CD14-positive monocyte (primary cell): ENCODE results near the gene STX3. TPM values are rescaled to one million over a fixed set of nuclear protein-coding genes. Genes with fewer than 3 reads are reported as not detected.

ENCODE experiments used
- DNase-seq, 3 donors: peaks; one replicate each; pipeline ENCODE4 v3.0.0-alpha.2; 2011 to 2022
- H2AFZ ChIP-seq: 2 replicates; pipeline ENCODE4 v1.6.0; 2012; ENCODE audit warnings: mild to moderate bottlenecking, low read depth, low read length, inconsistent platforms; ENCODE audit not compliant: insufficient read depth, poor library complexity, severe bottlenecking
- H3K27ac ChIP-seq, 2 donors: 1 replicate in 1 of 2; 2 replicates in 1 of 2; pipeline ENCODE4 v1.5.1; 2012 to 2013; ENCODE audit warnings: low read length in 2 of 2, control low read depth in 1 of 2, inconsistent platforms in 1 of 2, low read depth in 1 of 2, mild to moderate bottlenecking in 1 of 2
- H3K27me3 ChIP-seq, 2 donors: one replicate each; pipeline versions ENCODE4 v1.6.0 to v1.6.1; 2011 to 2013; ENCODE audit warnings: low read length in 2 of 2; ENCODE audit not compliant: control insufficient read depth in 2 of 2, insufficient read depth in 2 of 2
- H3K36me3 ChIP-seq, 2 donors: replicated peaks in 1 of 2; 1 replicate in 1 of 2; 2 replicates in 1 of 2; pipeline versions ENCODE4 v1.5.1 to v1.6.1; 2012 to 2013; ENCODE audit warnings: low read length in 2 of 2, control low read depth in 1 of 2, inconsistent platforms in 1 of 2, mild to moderate bottlenecking in 1 of 2; ENCODE audit not compliant: insufficient read depth in 2 of 2, control insufficient read depth in 1 of 2
- H3K4me1 ChIP-seq, 2 donors: 1 replicate in 1 of 2; 2 replicates in 1 of 2; pipeline versions ENCODE4 v1.5.1 to v1.6.1; 2012 to 2013; ENCODE audit warnings: low read length in 2 of 2, control low read depth in 1 of 2, inconsistent platforms in 1 of 2, mild to moderate bottlenecking in 1 of 2, moderate library complexity in 1 of 2; ENCODE audit not compliant: insufficient read depth in 2 of 2, control insufficient read depth in 1 of 2
- H3K4me2 ChIP-seq: replicated peaks from 2 replicates; pipeline ENCODE3; 2012; ENCODE audit warnings: low read length, moderate library complexity, mild to moderate bottlenecking; ENCODE audit not compliant: poor library complexity, severe bottlenecking; ENCODE audit errors: extremely low read depth
- H3K4me3 ChIP-seq, 3 experiments: fragments of 200-600 bp in 1 of 3; sonication (generic) in 1 of 3; replicated peaks in 1 of 3; 1 replicate in 2 of 3; 2 replicates in 1 of 3; pipeline ENCODE4 v1.5.1; 2011 to 2013; ENCODE audit warnings: low read length in 3 of 3, mild to moderate bottlenecking in 3 of 3, control low read depth in 2 of 3, low read depth in 2 of 3, inconsistent platforms in 1 of 3, moderate library complexity in 1 of 3
- H3K79me2 ChIP-seq: 2 replicates; pipeline ENCODE4 v1.6.0; 2012; ENCODE audit warnings: mild to moderate bottlenecking, control low read depth, inconsistent platforms, low read length, moderate library complexity; ENCODE audit not compliant: insufficient read depth
- H3K9ac ChIP-seq: 2 replicates; pipeline ENCODE4 v1.6.0; 2017; ENCODE audit warnings: low read length, mild to moderate bottlenecking; ENCODE audit not compliant: insufficient read depth, poor library complexity, severe bottlenecking
- H3K9me3 ChIP-seq, 2 donors: replicated peaks in 1 of 2; 1 replicate in 1 of 2; 2 replicates in 1 of 2; pipeline versions ENCODE4 v1.5.1 to v1.6.1; 2012 to 2013; ENCODE audit warnings: low read length in 2 of 2, control low read depth in 1 of 2; ENCODE audit not compliant: control insufficient read depth in 1 of 2, insufficient read depth in 1 of 2
- H4K20me1 ChIP-seq: 2 replicates; pipeline ENCODE4 v1.6.0; 2012; ENCODE audit warnings: mild to moderate bottlenecking, low read length, control low read depth, moderate library complexity; ENCODE audit not compliant: insufficient read depth
- H3K27ac Mint-ChIP-seq, 7 donors: one replicate each; pipeline ENCODE4 v1.8.0; 2020; ENCODE audit warnings: mild to moderate bottlenecking in 7 of 7, mixed read lengths in 7 of 7, moderate library complexity in 6 of 7, inconsistent platforms in 2 of 7
- H3K27me3 Mint-ChIP-seq, 3 donors: one replicate each; pipeline ENCODE4 v1.8.0; 2021 to 2022; ENCODE audit warnings: low read depth in 3 of 3, mild to moderate bottlenecking in 3 of 3, mixed read lengths in 3 of 3, moderate library complexity in 3 of 3, inconsistent platforms in 1 of 3
- H3K36me3 Mint-ChIP-seq, 2 donors: one replicate each; pipeline ENCODE4 v1.8.0; 2020; ENCODE audit warnings: mixed read lengths in 2 of 2, inconsistent platforms in 1 of 2, mild to moderate bottlenecking in 1 of 2
- H3K4me1 Mint-ChIP-seq: one replicate; pipeline ENCODE4 v1.8.0; 2020; ENCODE audit warnings: mild to moderate bottlenecking, mixed read lengths
- H3K4me3 Mint-ChIP-seq, 2 donors: one replicate each; pipeline ENCODE4 v1.8.0; 2020; ENCODE audit warnings: mild to moderate bottlenecking in 2 of 2, mixed read lengths in 2 of 2, moderate library complexity in 1 of 2
- H3K9me3 Mint-ChIP-seq, 7 donors: one replicate each; pipeline ENCODE4 v1.8.0; 2020 to 2022; ENCODE audit warnings: mixed read lengths in 7 of 7, mild to moderate bottlenecking in 6 of 7, moderate library complexity in 6 of 7, inconsistent platforms in 2 of 7
- WGBS: methylation state at CpG from one replicate; pipeline ENCODE4 v1.1.5; 2013; ENCODE audit warnings: missing lambda C conversion rate; ENCODE audit not compliant: insufficient coverage; 5-methylcytosine and 5-hydroxymethylcytosine counted together
- intact Hi-C, 2 donors: fragments of 100-400 bp; cut with micrococcal nuclease; formaldehyde crosslinking; loops; one replicate each; pipeline versions ENCODE4 v1.15.0 to v1.15.1; 2023
- polyA plus RNA-seq, 3 donors: library from polyadenylated mRNA; depleted of rRNA in 1 of 3; unstranded in 2 of 3; stranded (reverse) in 1 of 3; fragments of 300-500 nt in 2 of 3; fragments of >200 nt in 1 of 3; fragmentation: Illumina TruSeq in 2 of 3; gene quantifications; 1 replicate in 2 of 3; 2 replicates in 1 of 3; pipeline ENCODE4 v1.2.3, GENCODE V29; 2012 to 2021
- TF ChIP-seq, protein P1 (sequence below): fragments of 200-600 bp; IDR thresholded peaks from one replicate; pipeline ENCODE4 v1.8.0; 2022; ENCODE audit warnings: antibody characterized with exemption, mild to moderate bottlenecking

STX3 gene
- polyA plus RNA-seq, 3 donors: 22.4 to 50.9 (median 25.4) TPM

- Mint-ChIP-seq H3K9me3 (no peaks in the 10 kb centered on the region), H3K27me3 (no peaks in the 10 kb centered on the region), H3K4me3 (no peak overlapping the region), H3K4me1 (peaks cover 24% of the 10 kb centered on the region), H3K36me3 (no peaks in the 10 kb centered on the region), H3K27ac (peak overlapping the region in 1 of 7 donors; percentile 61)
- H3K4me2 ChIP-seq: no peak overlapping the region
- DNase-seq: no peak
- TF ChIP-seq, protein P1, sequence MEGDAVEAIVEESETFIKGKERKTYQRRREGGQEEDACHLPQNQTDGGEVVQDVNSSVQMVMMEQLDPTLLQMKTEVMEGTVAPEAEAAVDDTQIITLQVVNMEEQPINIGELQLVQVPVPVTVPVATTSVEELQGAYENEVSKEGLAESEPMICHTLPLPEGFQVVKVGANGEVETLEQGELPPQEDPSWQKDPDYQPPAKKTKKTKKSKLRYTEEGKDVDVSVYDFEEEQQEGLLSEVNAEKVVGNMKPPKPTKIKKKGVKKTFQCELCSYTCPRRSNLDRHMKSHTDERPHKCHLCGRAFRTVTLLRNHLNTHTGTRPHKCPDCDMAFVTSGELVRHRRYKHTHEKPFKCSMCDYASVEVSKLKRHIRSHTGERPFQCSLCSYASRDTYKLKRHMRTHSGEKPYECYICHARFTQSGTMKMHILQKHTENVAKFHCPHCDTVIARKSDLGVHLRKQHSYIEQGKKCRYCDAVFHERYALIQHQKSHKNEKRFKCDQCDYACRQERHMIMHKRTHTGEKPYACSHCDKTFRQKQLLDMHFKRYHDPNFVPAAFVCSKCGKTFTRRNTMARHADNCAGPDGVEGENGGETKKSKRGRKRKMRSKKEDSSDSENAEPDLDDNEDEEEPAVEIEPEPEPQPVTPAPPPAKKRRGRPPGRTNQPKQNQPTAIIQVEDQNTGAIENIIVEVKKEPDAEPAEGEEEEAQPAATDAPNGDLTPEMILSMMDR: no peak
- H3K27me3 ChIP-seq: no peaks in the 10 kb centered on the region
- H3K4me3 ChIP-seq: no peak overlapping the region
- no peak overlapping the region for H3K27ac ChIP-seq
- H3K79me2 ChIP-seq: no peaks in the 10 kb centered on the region
- H3K9ac ChIP-seq: no peak overlapping the region
- no peaks in the 10 kb centered on the region for H3K36me3 ChIP-seq
- peaks cover 18 to 22% of the 10 kb centered on the region in 2 donors for H3K4me1 ChIP-seq
- WGBS: 0% methylated on average over 1 of the region's 4 CpGs
- H4K20me1 ChIP-seq: no peaks in the 10 kb centered on the region
- intact Hi-C loops: no loop called here
- no peaks in the 10 kb centered on the region for H3K9me3 ChIP-seq
- peak overlapping the region; percentile 18 for H2AFZ ChIP-seq
Measured at GRCh38 chr11:59818572-59818971, 63.4 kb downstream of the STX3 start.

- Mint-ChIP-seq H3K4me3 (peak overlapping the region in 1 of 2 donors; percentile 84), H3K9me3 (peaks cover 0 to 3% (median 0%) of the 10 kb centered on the region in 7 donors), H3K27me3 (peaks cover 0 to 3% (median 0%) of the 10 kb centered on the region in 3 donors), H3K36me3 (no peaks in the 10 kb centered on the region), H3K4me1 (peaks cover 17% of the 10 kb centered on the region), H3K27ac (no peak overlapping the region)
- peak; percentile 55 to 79 (median 72) for DNase-seq
- H3K27me3 ChIP-seq: no peaks in the 10 kb centered on the region
- no peaks in the 10 kb centered on the region for H4K20me1 ChIP-seq
- H3K4me3 ChIP-seq: no peak overlapping the region
- TF ChIP-seq, protein P1: peak; percentile 80
- no peak overlapping the region for H3K4me2 ChIP-seq
- no peaks in the 10 kb centered on the region for H3K9me3 ChIP-seq
- intact Hi-C loops: loop anchor here (5.0 to 10.0 kb wide), 4 partner anchors 92 to 432 kb away; no protein-coding TSS in a partner anchor
- no peak overlapping the region for H3K27ac ChIP-seq
- peaks cover 12% of the 10 kb centered on the region in 2 donors for H3K4me1 ChIP-seq
- no peak overlapping the region for H3K9ac ChIP-seq
- no peaks in the 10 kb centered on the region for H3K79me2 ChIP-seq
- peak overlapping the region; percentile 60 for H2AFZ ChIP-seq
- WGBS: no CpG with 5 or more reads among the region's 9 CpGs
- no peaks in the 10 kb centered on the region for H3K36me3 ChIP-seq
Measured at GRCh38 chr11:59822989-59823566, 67.9 kb downstream of the STX3 start.
